NCI-H1092 treated with DMSO at 0.1 percent for 48 hours (cell line): ENCODE data around the gene C9orf153.
"Not testable (repeated sequence)": the region's sequence is repeated elsewhere in the genome, so short reads cannot be mapped to it uniquely, and the experiment has no call there.

ENCODE experiments used
- DNase-seq: peaks from one replicate; lab custom pipeline; 2025; lab: John Stamatoyannopoulos, UW

The C9orf153 gene

GRCh38 chr9:86263876-86264275 lies 4.4 kb upstream of the C9orf153 start:
- no peak for DNase-seq

- DNase-seq = no peak
Observed at GRCh38 chr9:86262492-86262891, 3.0 kb upstream of the C9orf153 start.

- no peak for DNase-seq
Observed at GRCh38 chr9:86257391-86257790, 2.1 kb downstream of the C9orf153 start.

GRCh38 chr9:86256653-86257052 lies 2.8 kb downstream of the C9orf153 start:
- no peak for DNase-seq

- DNase-seq = no peak
Observed at GRCh38 chr9:86253577-86253976, 5.9 kb downstream of the C9orf153 start.

- DNase-seq = no peak
Observed at GRCh38 chr9:86252870-86253269, 6.6 kb downstream of the C9orf153 start.

GRCh38 chr9:86250123-86250522 lies 9.3 kb downstream of the C9orf153 start:
- DNase-seq = no peak

GRCh38 chr9:86248746-86249145 lies 10.7 kb downstream of the C9orf153 start:
- no peak for DNase-seq

- DNase-seq = no peak
Observed at GRCh38 chr9:86246752-86247161, 12.7 kb downstream of the C9orf153 start.

- DNase-seq = no peak
Observed at GRCh38 chr9:86242071-86242470, 17.4 kb downstream of the C9orf153 start.

- no peak for DNase-seq
Observed at GRCh38 chr9:86241216-86241615, 18.2 kb downstream of the C9orf153 start.

GRCh38 chr9:86238861-86239770 lies 20.3 kb downstream of the C9orf153 start:
- DNase-seq = peak; percentile 17

- no peak for DNase-seq
Observed at GRCh38 chr9:86230858-86231257, 28.6 kb downstream of the C9orf153 start.

- no peak for DNase-seq
Observed at GRCh38 chr9:86222667-86223066, 36.8 kb downstream of the C9orf153 start.

GRCh38 chr9:86219606-86220005 lies 39.9 kb downstream of the C9orf153 start:
- DNase-seq = no peak

- no peak for DNase-seq
Observed at GRCh38 chr9:86217076-86217755, 42.2 kb downstream of the C9orf153 start.

GRCh38 chr9:86207193-86207592 lies 52.3 kb downstream of the C9orf153 start:
- no peak for DNase-seq

GRCh38 chr9:86202338-86202882 lies 57.0 kb downstream of the C9orf153 start:
- peak; percentile 65 for DNase-seq

- no peak for DNase-seq
Observed at GRCh38 chr9:86201474-86202337, 57.8 kb downstream of the C9orf153 start.

GRCh38 chr9:86200599-86201162 lies 58.8 kb downstream of the C9orf153 start:
- DNase-seq = no peak

- no peak for DNase-seq
Observed at GRCh38 chr9:86193088-86193487, 66.4 kb downstream of the C9orf153 start.

GRCh38 chr9:86190700-86191099 lies 68.8 kb downstream of the C9orf153 start:
- not testable (repeated sequence) for DNase-seq
